HepG2 (cell line): ENCODE results near the gene STIMATE. TPM values are rescaled to one million over a fixed set of nuclear protein-coding genes. Genes with fewer than 3 reads are reported as not detected.

ENCODE experiments used
- ATAC-seq: fragments of 200-7000 bp; cut with Tn5 transposase; 3 replicates; pipeline ENCODE4 v1.9.1; 2020; ENCODE audit warnings: mild to moderate bottlenecking, moderate library complexity
- BruUV-seq: library from RNA; stranded (reverse); fragments of 400-500 nt; replicated peaks from 2 replicates; lab custom pipeline; 2021; lab: Mats Ljungman, UMichigan
- CTCF ChIA-PET: fragments of 300-600 bp; formaldehyde crosslinking; extraction: SDS; loops from one replicate; lab custom pipeline; 2021; ENCODE audit warnings: low total read pairs, inconsistent platforms, low intra/inter-chr PET ratio; lab: Yijun Ruan, JAX
- POLR2A ChIA-PET: fragments of 350-600 bp; sonication (Branson Sonifier 250); formaldehyde crosslinking; loops from one replicate; lab custom pipeline; 2020; ENCODE audit warnings: antibody characterized with exemption, inconsistent platforms; lab: Yijun Ruan, JAX
- DNase-seq: peaks from one replicate; pipeline ENCODE4 v3.0.0-alpha.2; 2015; ENCODE audit warnings: low spot score
- FAIRE-seq: peaks from 3 replicates; lab custom pipeline; 2011; peaks lifted over from hg19 to GRCh38; lab: Jason Lieb, UNC
- H2AFZ ChIP-seq: one replicate; pipeline ENCODE4 v1.6.1; 2011; ENCODE audit warnings: low read length, inconsistent platforms
- H3K27ac ChIP-seq: fragments of 300-600 bp; 3 replicates; pipeline ENCODE4 v1.8.0; 2011; ENCODE audit warnings: mixed run types, mild to moderate bottlenecking, mixed read lengths, low read length, inconsistent platforms; ENCODE audit not compliant: insufficient read depth; ENCODE audit errors: extremely low read length
- H3K27me3 ChIP-seq, 2 experiments: fragments of 200-600 bp in 1 of 2; 2 replicates in 1 of 2; 3 replicates in 1 of 2; pipeline versions ENCODE4 v1.6.0 to v1.8.0; 2011; ENCODE audit warnings: low read length in 2 of 2, mild to moderate bottlenecking in 2 of 2, moderate library complexity in 2 of 2, inconsistent platforms in 1 of 2; ENCODE audit not compliant: insufficient read depth in 2 of 2, control insufficient read depth in 1 of 2
- H3K36me3 ChIP-seq, 2 experiments: fragments of 200-600 bp in 1 of 2; replicated peaks in 1 of 2; 2 replicates in 1 of 2; 3 replicates in 1 of 2; pipeline versions ENCODE4 v1.5.1 to v1.8.0; 2011; ENCODE audit warnings: low read length in 2 of 2, inconsistent platforms in 1 of 2; ENCODE audit not compliant: insufficient read depth in 2 of 2, control insufficient read depth in 1 of 2
- H3K4me1 ChIP-seq: 2 replicates; pipeline ENCODE4 v1.5.1; 2012; ENCODE audit warnings: low read length, inconsistent platforms; ENCODE audit not compliant: insufficient read depth
- H3K4me2 ChIP-seq: 2 replicates; pipeline ENCODE4 v1.6.0; 2011; ENCODE audit warnings: low read depth, low read length, inconsistent platforms
- H3K4me3 ChIP-seq, 3 experiments: fragments of 200-600 bp in 1 of 3; sonication (generic), shearing (Covaris generic) in 1 of 3; replicated peaks in 1 of 3; 2 replicates each; pipeline ENCODE4 v1.5.1; 2011 to 2016; ENCODE audit warnings: low read length in 3 of 3, inconsistent platforms in 2 of 3, low read depth in 2 of 3, mild to moderate bottlenecking in 2 of 3, control low read depth in 1 of 3, mixed read lengths in 1 of 3; ENCODE audit not compliant: insufficient read depth in 1 of 3
- H3K79me2 ChIP-seq: one replicate; pipeline ENCODE4 v1.6.1; 2011; ENCODE audit warnings: low read length, inconsistent platforms; ENCODE audit not compliant: insufficient read depth
- H3K9ac ChIP-seq: 2 replicates; pipeline ENCODE4 v1.6.0; 2011; ENCODE audit warnings: mild to moderate bottlenecking, low read depth, low read length, inconsistent platforms; ENCODE audit not compliant: insufficient read depth
- H3K9me3 ChIP-seq: 2 replicates; pipeline ENCODE4 v1.5.1; 2012; ENCODE audit warnings: mild to moderate bottlenecking, low read length
- H4K20me1 ChIP-seq: 2 replicates; pipeline ENCODE4 v1.6.0; 2011; ENCODE audit warnings: inconsistent platforms, mild to moderate bottlenecking, low read length, moderate library complexity; ENCODE audit not compliant: insufficient read depth
- ATM ChIP-seq: fragments of 450-650 bp; IDR thresholded peaks from 2 replicates; pipeline ENCODE4 v1.7.1; 2017; ENCODE audit warnings: mild to moderate bottlenecking, borderline replicate concordance
- EP300 ChIP-seq, 3 experiments: sonication (generic) in 1 of 3; formaldehyde crosslinking in 1 of 3; IDR thresholded peaks; 2 replicates each; pipeline versions ENCODE4 v1.5.1 to v1.6.1; 2011 to 2020; ENCODE audit warnings: low read depth in 2 of 3, low read length in 2 of 3, borderline replicate concordance in 1 of 3, improper control_type of control experiment in 1 of 3, mild to moderate bottlenecking in 1 of 3, missing genetic modification reagents in 1 of 3, moderate library complexity in 1 of 3
- EZH2 ChIP-seq: conservative IDR thresholded peaks from 2 replicates; pipeline ENCODE4 v1.6.1; 2012; ENCODE audit warnings: mild to moderate bottlenecking, low read depth, low read length, moderate library complexity
- FOXM1 ChIP-seq: sonication (generic); formaldehyde crosslinking; IDR thresholded peaks from 2 replicates; pipeline ENCODE4 v1.5.0; 2020; ENCODE audit warnings: missing genetic modification reagents
- LCORL ChIP-seq, 2 experiments: fragments of 450-650 bp in 1 of 2; sonication (generic) in 1 of 2; formaldehyde crosslinking in 1 of 2; IDR thresholded peaks; 2 replicates each; pipeline versions ENCODE4 v1.5.0 to v1.6.1; 2017 to 2020; ENCODE audit warnings: antibody characterized with exemption in 1 of 2, missing genetic modification reagents in 1 of 2
- NCOA2 ChIP-seq: sonication (generic); formaldehyde crosslinking; IDR thresholded peaks from 2 replicates; pipeline ENCODE4 v1.8.0; 2022; ENCODE audit warnings: inconsistent platforms
- NCOR1 ChIP-seq: fragments of 200-600 bp; sonication (generic); IDR thresholded peaks from 2 replicates; pipeline ENCODE4 v1.7.0; 2017; ENCODE audit warnings: antibody characterized with exemption, low read length, borderline replicate concordance
- ONECUT2 ChIP-seq: sonication (generic); formaldehyde crosslinking; IDR thresholded peaks from 2 replicates; pipeline ENCODE4 v1.4.0; 2020; ENCODE audit warnings: missing genetic modification reagents
- PHF8 ChIP-seq: sonication (generic); formaldehyde crosslinking; IDR thresholded peaks from 2 replicates; pipeline ENCODE4 v1.5.0; 2020; ENCODE audit warnings: missing genetic modification reagents
- SALL2 ChIP-seq: sonication (generic); formaldehyde crosslinking; IDR thresholded peaks from 2 replicates; pipeline ENCODE4 v1.8.1; 2023; ENCODE audit warnings: mild to moderate bottlenecking, missing genetic modification reagents, inconsistent platforms
- YY1 ChIP-seq: IDR thresholded peaks from 2 replicates; pipeline ENCODE4 v1.6.1; 2011; ENCODE audit warnings: low read length, low read depth, moderate library complexity, mild to moderate bottlenecking; ENCODE audit not compliant: insufficient read depth, insufficient replicate concordance
- ZFP1 ChIP-seq: IDR thresholded peaks from 2 replicates; pipeline ENCODE4 v1.6.1; 2016
- ZFP37 ChIP-seq: sonication (generic); formaldehyde crosslinking; IDR thresholded peaks from 2 replicates; pipeline ENCODE4 v1.4.0; 2020; ENCODE audit warnings: missing genetic modification reagents, borderline replicate concordance
- ZNF614 ChIP-seq: IDR thresholded peaks from 2 replicates; pipeline ENCODE4 v1.6.1; 2018; ENCODE audit warnings: missing biosample characterization, missing genetic modification reagents, inconsistent platforms, borderline replicate concordance
- ZNF615 ChIP-seq: sonication (generic); formaldehyde crosslinking; IDR thresholded peaks from 2 replicates; pipeline ENCODE4 v1.5.0; 2020; ENCODE audit warnings: mild to moderate bottlenecking, missing genetic modification reagents, borderline replicate concordance
- ZNF644 ChIP-seq: IDR thresholded peaks from 2 replicates; pipeline ENCODE4 v1.6.1; 2016; ENCODE audit warnings: low read depth
- ZNF7 ChIP-seq: IDR thresholded peaks from 2 replicates; pipeline ENCODE4 v1.6.1; 2016; ENCODE audit warnings: missing biosample characterization, missing genetic modification reagents
- WGBS: methylation state at CpG from one replicate; pipeline ENCODE4 v1.1.6; 2017; ENCODE audit warnings: low lambda C conversion rate; 5-methylcytosine and 5-hydroxymethylcytosine counted together
- in situ Hi-C: cut with HindIII; loops from 2 replicates; pipeline ENCODE4 v1.10.0; 2017; ENCODE audit warnings: low pct_unique_long_range_greater_than_20kb; ENCODE audit not compliant: extremely low pct_ligation_motif_present
- intact Hi-C: fragments of 100-400 bp; cut with micrococcal nuclease; formaldehyde crosslinking; loops from one replicate; pipeline ENCODE4 v1.10.0; 2022; ENCODE audit not compliant: unreplicated experiment
- polyA plus RNA-seq, 8 experiments: library from polyadenylated mRNA; depleted of rRNA in 3 of 8; stranded (reverse) in 7 of 8; unstranded in 1 of 8; fragments of >200 nt; fragmentation: Illumina TruSeq in 4 of 8; extraction: Trizol in 4 of 8; gene quantifications; 2 replicates each; pipeline versions ENCODE4 v1.2.1 to v1.2.3, GENCODE V29; 2011 to 2016; ENCODE audit warnings: low read depth in 4 of 8, missing spikeins in 1 of 8, mixed read lengths in 1 of 8; ENCODE audit not compliant: insufficient read depth in 1 of 8
- total RNA-seq, 5 experiments: library from RNA; depleted of rRNA; stranded (reverse); fragments of >200 nt; fragmentation: Illumina TruSeq; extraction: Trizol; gene quantifications; 2 replicates each; pipeline ENCODE4 v1.2.3, GENCODE V29; 2016; ENCODE audit warnings: low read depth in 1 of 5
- TF ChIP-seq, protein P1 (sequence below): sonication (generic); formaldehyde crosslinking; IDR thresholded peaks from 2 replicates; pipeline ENCODE4 v1.5.1; 2020; ENCODE audit warnings: missing genetic modification reagents, mild to moderate bottlenecking, borderline replicate concordance
- TF ChIP-seq, protein P2 (sequence below): sonication (generic); formaldehyde crosslinking; IDR thresholded peaks from 2 replicates; pipeline ENCODE4 v1.4.0; 2020; ENCODE audit warnings: mild to moderate bottlenecking, missing genetic modification reagents
- TF ChIP-seq, protein P3 (sequence below): sonication (generic); formaldehyde crosslinking; IDR thresholded peaks from 2 replicates; pipeline ENCODE4; 2020; ENCODE audit warnings: missing genetic modification reagents, mild to moderate bottlenecking, borderline replicate concordance

Gene STIMATE
- total and polyA plus RNA-seq, 2 of the 13 experiments (the other 11 are each of a cell fraction or from before 2014, with no cell fraction given) = 5.7 to 11.7 TPM

DNA sequence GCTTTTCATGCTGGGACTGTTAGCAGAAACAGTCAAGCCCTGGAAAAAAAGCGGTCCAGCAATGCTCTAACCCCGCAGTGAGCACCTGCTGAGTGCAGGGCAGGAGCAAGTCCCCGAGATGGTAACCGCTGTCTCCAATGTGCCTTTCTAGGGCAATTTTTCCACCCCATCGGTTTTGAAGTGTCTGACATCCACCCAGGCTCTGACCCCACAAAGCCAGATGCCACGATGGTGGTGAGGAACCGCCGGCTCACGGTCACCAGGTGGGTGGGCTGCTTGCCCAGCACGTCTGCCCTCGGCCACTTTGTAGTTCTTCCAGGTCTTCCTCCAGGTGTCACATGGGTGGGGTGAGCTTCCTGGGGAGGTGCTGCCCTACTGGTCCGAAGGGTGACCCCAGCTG lies 106.0 kb downstream of the STIMATE start:
- CTCF ChIA-PET = no interaction called here
- intact Hi-C loops = no loop called here
- WGBS = 83% methylated on average over 9 of the region's 12 CpGs

More for the DNA sequence above, 106.0 kb downstream of the STIMATE start:
- Histone ChIP-seq H3K27me3 (no peaks in the 10 kb centered on the region), H3K36me3 (peaks cover 2 to 4% of the 10 kb centered on the region in 2 experiments; a peak in 2 of 5 replicates), H3K9me3 (no peaks in the 10 kb centered on the region), H3K4me3 (no peak overlapping the region)
- TF ChIP-seq EZH2 (no peak), ZFP1 (CRISPR knock-in tag) (no peak), ZNF644 (CRISPR knock-in tag) (no peak), ONECUT2 (CRISPR knock-in tag) (no peak), ATM (no peak), ZFP37 (CRISPR knock-in tag) (no peak), ZNF7 (CRISPR knock-in tag) (no peak), PHF8 (CRISPR knock-in tag) (no peak), ZNF614 (CRISPR knock-in tag) (no peak), NCOR1 (no peak), NCOA2 (CRISPR knock-in tag) (no peak), ZNF615 (no peak), LCORL (IDR thresholded peaks at IDR 0.05) (no peak), LCORL (CRISPR knock-in tag; IDR thresholded peaks at IDR 0.05) (no peak), FOXM1 (CRISPR knock-in tag) (no peak), SALL2 (no peak), YY1 (no peak), EP300 (IDR thresholded peaks at IDR 0.05; ENCODE audit: low read depth in 2 of 2, low read length in 2 of 2) (no peak), EP300 (CRISPR knock-in tag; IDR thresholded peaks at IDR 0.05; ENCODE audit: borderline replicate concordance) (no peak)
- TF ChIP-seq, protein P1, sequence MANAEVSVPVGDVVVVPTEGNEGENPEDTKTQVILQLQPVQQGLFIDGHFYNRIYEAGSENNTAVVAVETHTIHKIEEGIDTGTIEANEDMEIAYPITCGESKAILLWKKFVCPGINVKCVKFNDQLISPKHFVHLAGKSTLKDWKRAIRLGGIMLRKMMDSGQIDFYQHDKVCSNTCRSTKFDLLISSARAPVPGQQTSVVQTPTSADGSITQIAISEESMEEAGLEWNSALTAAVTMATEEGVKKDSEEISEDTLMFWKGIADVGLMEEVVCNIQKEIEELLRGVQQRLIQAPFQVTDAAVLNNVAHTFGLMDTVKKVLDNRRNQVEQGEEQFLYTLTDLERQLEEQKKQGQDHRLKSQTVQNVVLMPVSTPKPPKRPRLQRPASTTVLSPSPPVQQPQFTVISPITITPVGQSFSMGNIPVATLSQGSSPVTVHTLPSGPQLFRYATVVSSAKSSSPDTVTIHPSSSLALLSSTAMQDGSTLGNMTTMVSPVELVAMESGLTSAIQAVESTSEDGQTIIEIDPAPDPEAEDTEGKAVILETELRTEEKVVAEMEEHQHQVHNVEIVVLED = no peak
- TF ChIP-seq, protein P2, sequence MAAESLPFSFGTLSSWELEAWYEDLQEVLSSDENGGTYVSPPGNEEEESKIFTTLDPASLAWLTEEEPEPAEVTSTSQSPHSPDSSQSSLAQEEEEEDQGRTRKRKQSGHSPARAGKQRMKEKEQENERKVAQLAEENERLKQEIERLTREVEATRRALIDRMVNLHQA (CRISPR knock-in tag) = no peak
- TF ChIP-seq, protein P3, sequence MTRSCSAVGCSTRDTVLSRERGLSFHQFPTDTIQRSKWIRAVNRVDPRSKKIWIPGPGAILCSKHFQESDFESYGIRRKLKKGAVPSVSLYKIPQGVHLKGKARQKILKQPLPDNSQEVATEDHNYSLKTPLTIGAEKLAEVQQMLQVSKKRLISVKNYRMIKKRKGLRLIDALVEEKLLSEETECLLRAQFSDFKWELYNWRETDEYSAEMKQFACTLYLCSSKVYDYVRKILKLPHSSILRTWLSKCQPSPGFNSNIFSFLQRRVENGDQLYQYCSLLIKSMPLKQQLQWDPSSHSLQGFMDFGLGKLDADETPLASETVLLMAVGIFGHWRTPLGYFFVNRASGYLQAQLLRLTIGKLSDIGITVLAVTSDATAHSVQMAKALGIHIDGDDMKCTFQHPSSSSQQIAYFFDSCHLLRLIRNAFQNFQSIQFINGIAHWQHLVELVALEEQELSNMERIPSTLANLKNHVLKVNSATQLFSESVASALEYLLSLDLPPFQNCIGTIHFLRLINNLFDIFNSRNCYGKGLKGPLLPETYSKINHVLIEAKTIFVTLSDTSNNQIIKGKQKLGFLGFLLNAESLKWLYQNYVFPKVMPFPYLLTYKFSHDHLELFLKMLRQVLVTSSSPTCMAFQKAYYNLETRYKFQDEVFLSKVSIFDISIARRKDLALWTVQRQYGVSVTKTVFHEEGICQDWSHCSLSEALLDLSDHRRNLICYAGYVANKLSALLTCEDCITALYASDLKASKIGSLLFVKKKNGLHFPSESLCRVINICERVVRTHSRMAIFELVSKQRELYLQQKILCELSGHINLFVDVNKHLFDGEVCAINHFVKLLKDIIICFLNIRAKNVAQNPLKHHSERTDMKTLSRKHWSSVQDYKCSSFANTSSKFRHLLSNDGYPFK (CRISPR knock-in tag) = no peak
- TF ChIP-seq, all 625 proteins: peak for 0
- Histone ChIP-seq H3K9ac (no peak overlapping the region), H3K79me2 (peaks cover 4% of the 10 kb centered on the region), H3K4me1 (peaks cover 100% of the 10 kb centered on the region), H4K20me1 (no peaks in the 10 kb centered on the region), H3K4me2 (no peak overlapping the region), H3K27ac (no peak overlapping the region), H2AFZ (no peak overlapping the region)
- FAIRE-seq = no peak
- ATAC-seq = no peak
- in situ Hi-C loops = no loop called here
- POLR2A ChIA-PET = interaction anchor here (1.9 to 10.9 kb wide), 4 partner anchors 12 to 49 kb away, joined by 5 to 466 read pairs (median 44); partner anchors contain the start of genes ITIH1 and NEK4
- no peak for DNase-seq
- no TSS peak for BruUV-seq
